ENCODE results near the gene MAGI1.

DNA sequence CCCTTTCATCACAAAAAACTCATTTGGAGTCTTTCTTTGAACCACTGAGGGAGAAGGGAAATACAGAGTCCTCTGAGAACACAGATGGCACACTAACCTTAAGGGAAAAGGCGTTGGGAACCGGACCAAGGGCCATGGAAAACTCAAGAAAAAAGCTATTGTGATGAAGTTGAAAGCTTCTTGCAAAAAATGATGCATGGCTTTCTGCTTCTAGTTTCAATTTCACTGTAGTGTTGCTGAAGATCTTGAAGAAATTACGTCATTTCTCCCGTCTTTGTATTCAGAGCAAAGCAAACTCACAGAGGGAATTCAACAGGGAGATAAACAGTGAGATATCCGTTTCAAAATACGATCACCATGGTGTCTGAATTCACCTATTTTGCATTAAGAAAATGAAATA, 708.6 kb downstream of the MAGI1 start:
- TF ChIP-seq USF2 (IDR thresholded peaks at IDR 0.05; ENCODE audit: borderline replicate concordance, low read depth, low read length): no peak
- TF ChIP-seq SMC3 (IDR thresholded peaks at IDR 0.05; ENCODE audit: low read depth, low read length): no peak
- TF ChIP-seq FOXM1 (IDR thresholded peaks at IDR 0.05; ENCODE audit: low read depth): no peak
- TF ChIP-seq CTCF (IDR thresholded peaks at IDR 0.05): no peak
- no peak for TF ChIP-seq EP300 (IDR thresholded peaks at IDR 0.05; ENCODE audit: borderline replicate concordance in 1 of 2, low read depth in 1 of 2, low read length in 1 of 2)
- TF ChIP-seq EZH2phosphoT487 (IDR thresholded peaks at IDR 0.05; ENCODE audit: borderline replicate concordance, low read depth): no peak
- TF ChIP-seq, protein P1, sequence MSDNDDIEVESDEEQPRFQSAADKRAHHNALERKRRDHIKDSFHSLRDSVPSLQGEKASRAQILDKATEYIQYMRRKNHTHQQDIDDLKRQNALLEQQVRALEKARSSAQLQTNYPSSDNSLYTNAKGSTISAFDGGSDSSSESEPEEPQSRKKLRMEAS (IDR thresholded peaks at IDR 0.05; ENCODE audit: low read depth): no peak
- no peak for TF ChIP-seq TCF12 (IDR thresholded peaks at IDR 0.05)
- TF ChIP-seq TAF1 (IDR thresholded peaks at IDR 0.05; ENCODE audit: borderline replicate concordance, low read depth, low read length): no peak

Data from SK-N-SH (cell line).